C4-2B (cell line): ENCODE results near the gene KIF15.

Experiments used
- ZFX ChIP-seq: fragments of 450-650 bp; IDR thresholded peaks from 2 replicates; pipeline ENCODE4 v1.6.1; 2017
- TF ChIP-seq, protein P1 (sequence below): fragments of 450-650 bp; conservative IDR thresholded peaks from 2 replicates; pipeline ENCODE4 v1.5.1; 2017; ENCODE audit warnings: mild to moderate bottlenecking

- TF ChIP-seq, protein P1, sequence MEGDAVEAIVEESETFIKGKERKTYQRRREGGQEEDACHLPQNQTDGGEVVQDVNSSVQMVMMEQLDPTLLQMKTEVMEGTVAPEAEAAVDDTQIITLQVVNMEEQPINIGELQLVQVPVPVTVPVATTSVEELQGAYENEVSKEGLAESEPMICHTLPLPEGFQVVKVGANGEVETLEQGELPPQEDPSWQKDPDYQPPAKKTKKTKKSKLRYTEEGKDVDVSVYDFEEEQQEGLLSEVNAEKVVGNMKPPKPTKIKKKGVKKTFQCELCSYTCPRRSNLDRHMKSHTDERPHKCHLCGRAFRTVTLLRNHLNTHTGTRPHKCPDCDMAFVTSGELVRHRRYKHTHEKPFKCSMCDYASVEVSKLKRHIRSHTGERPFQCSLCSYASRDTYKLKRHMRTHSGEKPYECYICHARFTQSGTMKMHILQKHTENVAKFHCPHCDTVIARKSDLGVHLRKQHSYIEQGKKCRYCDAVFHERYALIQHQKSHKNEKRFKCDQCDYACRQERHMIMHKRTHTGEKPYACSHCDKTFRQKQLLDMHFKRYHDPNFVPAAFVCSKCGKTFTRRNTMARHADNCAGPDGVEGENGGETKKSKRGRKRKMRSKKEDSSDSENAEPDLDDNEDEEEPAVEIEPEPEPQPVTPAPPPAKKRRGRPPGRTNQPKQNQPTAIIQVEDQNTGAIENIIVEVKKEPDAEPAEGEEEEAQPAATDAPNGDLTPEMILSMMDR: no peak; the same call in none of the 2 replicates
- TF ChIP-seq ZFX: no peak
These were observed 49.0 kb upstream of the KIF15 start, which contains the start of gene ZNF502 for GRCh38 chr3:44712455-44713075.
